Fibroblast of skin of left biceps (primary cell): ENCODE measurements around the gene FXYD2.
A peak's percentile ranks its signal among the peaks of the same experiment; 100 is the strongest.
"Not testable (repeated sequence)": the region's sequence is repeated elsewhere in the genome, so short reads cannot be mapped to it uniquely, and the experiment has no call there.

ENCODE experiments used
- DNase-seq, 2 experiments: peaks; one replicate each; pipeline ENCODE4 v3.0.0-alpha.2; 2013; ENCODE audit warnings: low read depth in 2 of 2

The FXYD2 gene

DNA sequence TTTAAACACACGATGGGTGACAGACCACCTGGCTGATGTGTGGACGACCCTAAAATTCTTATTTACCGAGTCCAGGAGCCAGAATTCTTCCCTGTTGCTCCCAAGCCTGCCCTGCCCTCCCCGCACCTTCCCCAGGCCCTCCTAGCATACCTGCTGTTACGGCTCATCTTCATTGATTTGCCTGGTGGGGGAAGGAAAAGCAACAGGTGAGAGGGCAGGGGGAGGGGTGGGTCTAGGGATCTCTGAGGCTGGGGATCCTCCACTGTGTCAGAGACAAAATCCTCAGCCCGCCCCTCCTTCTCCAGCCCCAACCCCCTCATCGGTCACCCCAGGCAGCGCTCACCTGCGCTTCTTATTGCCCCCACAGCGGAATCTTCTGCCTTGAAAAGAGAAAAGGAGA lies 4.0 kb downstream of the FXYD2 start:
- no peak for DNase-seq

DNA sequence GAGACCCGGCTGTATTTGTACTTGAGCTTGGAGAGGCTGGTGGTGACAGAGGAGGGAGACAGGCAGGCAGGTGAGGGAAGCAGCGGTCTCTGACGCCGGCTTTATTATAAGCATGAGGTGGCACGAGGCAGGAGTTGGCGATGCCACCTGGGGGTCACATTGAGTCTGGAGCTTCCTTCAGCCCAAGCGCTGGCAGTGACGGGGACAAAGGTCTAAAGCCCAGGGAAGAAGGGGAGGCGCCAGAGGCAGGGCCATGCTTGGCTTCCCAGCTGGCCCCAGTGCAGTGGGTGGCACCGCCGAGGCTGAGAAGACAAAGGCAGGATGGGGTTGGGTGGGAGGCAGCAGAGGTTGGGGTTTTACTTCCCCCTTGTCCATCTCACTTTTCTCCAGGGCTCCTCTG lies 4.5 kb downstream of the FXYD2 start:
- DNase-seq: no peak

DNA sequence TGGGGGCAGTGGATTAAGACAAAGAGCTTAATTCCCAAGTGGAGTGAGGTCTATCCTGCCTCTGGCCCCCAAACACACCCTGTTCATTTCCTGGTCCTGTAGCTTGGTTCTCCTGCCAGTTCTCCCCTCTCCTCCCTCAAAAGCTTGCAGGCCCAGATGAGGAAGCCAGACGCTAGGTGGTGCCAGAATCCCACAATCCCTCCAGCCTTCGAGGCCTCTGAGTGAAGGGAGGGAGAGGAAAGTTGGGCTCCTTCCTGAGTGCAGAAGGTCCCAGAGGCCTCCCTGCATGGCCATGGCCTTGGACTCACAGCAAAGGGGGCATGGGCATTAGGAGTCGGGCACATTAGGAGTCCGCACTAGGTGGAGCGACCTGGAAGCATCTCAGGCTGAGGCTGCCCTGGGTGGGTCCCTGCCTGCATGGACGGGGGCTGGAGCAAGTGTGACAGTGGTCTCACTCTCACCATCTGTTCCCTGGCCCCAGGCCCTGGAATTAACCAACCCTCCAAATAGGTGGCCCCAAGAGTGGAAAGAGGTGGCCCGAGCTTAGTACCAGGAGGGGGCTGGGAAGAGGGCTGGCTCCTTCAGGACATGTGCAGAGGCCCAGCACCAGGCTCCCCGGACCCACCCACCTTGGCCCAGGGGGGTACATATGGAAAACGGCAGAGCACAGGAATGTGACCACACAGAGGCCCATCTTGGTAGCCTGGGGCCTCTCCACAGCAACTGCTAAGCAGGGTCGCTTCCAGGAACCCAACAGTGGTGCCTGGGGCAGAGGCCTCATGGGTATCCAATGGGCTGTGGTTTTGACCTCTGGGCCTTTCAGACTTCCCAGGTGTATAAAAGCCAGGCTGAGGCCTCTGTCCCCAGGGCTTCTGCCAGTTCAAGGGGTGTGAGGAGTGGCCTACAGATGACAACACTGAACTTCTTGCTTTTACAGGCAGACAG lies 5.2 kb downstream of the FXYD2 start:
- peak in 1 of 2 experiments; percentile 25 for DNase-seq

DNA sequence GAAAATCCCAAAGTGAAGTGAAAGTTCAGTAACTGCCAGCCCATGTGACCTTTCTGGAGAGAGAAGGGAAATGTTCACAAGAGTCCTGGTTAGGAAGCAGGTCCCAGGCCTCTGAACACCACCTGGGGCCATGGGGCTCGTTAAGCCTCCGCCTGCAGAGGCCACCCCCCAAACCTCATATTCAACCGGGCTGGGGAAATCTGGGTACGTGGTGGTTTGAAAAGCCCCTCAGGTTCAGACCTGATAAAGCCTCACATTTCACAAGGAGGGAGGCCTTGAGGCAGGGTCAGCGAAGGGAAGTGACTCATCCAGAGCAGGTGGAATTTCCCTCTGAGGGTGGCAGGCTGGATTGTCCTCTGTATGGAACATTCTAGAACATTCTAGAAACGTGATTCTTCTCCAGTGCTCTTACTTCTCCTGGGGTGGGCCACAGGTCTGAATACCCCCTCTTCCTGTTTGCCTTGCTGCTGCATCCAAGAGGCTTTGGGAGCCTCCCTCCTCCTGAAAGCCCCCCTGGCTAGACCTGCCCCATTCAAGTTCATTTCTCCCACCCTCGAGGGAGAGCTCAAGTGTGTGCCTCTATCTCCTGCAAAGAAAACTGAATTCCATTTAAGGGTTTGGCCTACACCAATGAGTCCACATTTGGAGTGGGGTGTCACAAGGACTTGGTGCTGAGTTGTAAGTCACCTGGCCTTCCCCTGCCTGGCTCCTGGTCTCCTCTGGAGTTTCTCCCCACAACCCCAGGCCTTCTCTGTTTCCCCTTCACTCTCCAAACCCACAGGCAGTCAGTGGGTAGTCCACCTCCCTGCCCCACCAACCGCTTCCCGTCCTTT lies 6.3 kb downstream of the FXYD2 start:
- DNase-seq: no peak

DNA sequence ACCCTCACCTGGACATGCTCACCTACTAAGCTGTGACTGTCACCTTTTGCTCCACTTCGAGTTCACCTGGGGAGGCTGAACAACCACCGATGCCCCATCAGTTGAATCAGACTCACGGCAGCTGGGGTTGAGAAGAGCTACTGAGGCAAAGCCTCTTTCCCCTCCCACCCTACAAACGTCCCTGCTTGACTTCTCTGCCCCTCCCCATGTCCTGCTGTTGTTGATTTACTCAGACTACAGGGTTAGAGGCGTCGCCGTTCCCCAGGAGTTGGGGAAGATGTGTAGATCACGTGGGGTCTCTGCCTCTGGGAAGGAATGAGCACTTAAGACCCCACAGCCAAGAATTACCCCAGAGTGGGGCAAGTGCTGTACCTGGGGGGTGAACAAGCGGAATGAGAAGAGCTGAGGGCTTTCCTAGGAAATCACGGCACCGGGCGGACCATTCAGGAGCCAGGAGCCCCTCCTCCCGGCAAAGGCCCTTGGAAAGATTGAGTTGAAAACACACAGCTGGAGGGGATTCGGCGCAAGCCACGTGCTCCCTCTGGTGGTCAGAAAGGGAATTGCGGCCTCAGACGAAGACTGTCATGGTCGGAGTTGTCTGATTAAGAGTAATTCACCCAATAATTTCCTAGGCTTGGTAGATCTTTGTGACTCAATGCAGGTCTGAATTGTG lies 7.0 kb downstream of the FXYD2 start:
- peak; percentile 33 to 44 for DNase-seq

DNA sequence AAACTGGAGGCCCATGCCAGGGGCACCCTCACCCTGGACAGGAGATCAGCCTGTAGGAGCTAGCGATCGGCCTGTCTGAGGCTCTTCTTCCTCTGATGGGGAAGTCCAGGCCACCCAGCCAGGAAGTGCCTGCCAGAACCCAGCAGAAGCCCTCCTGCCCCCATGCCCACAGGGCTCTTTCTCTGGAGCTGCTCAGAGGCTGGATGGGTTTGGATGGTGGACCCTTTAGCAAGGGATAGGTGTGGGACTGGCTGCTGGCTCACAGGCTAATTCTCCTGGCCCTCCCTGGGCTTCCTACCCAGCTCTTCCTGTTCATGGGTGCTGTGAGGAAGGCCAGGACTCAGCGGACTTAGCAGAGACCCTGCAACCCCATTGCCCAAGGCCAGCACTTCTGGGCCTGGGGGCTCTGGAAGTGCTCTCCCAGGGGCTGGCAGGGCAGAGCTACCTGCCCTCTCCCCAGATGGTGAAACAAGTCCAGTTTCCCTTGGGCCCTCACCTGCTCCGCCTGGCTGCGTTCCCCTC lies 7.6 kb downstream of the FXYD2 start:
- no peak for DNase-seq

DNA sequence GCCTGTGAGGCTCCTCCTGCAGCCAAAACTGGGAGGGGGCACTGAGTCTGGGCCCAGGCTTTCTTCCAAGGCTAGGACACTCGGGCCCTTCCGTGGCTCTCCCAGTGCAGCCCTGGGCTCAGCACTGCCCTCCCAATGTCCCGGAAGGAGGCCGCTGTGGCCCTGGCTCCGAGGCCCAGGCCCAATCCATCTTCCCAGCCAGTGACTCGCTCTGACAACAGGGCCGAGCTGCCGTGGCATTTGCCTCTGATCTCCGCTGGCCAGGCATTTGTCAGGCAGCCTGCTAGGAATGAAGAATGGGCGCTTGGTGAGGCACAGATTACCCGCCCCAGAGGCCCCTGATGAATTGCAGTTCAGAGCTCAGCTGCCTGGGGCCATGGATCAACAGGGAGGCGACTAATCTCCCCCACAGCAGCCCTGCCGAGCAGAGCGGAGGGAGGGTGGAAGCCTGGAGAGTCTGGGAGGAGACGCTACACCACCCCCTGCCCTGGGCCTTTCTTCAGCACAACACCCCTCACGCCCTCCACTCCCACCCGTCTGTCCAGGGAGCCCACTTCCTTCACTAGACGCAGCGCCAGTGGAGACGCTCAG lies 8.3 kb downstream of the FXYD2 start:
- DNase-seq: no peak

DNA sequence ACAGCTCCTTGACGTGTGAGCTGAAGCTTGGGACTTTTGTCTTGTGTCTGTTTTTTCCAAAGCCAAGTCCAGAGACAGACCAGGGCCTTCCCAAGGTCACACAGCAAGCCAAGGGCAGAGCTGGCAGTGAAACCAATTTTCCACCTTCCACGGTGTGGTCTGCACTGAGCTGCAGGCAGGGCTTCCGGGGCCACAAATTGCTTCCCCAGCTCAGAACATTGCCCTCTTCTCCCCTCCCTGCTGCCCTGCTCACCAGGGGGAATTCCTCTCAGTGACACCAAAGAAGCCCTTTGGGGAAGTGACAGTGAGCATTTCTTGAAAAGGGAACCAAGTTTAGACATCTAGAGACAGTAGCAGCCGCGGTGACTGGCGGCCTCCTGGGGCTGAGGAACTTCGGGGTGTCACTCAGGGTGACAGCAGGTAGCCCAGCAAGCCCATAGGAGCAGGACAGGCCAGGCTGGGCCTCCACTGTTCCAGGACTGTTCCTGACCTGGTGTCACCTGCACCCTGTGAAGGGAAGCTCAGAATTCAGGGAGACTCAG lies 9.2 kb downstream of the FXYD2 start:
- DNase-seq: no peak

DNA sequence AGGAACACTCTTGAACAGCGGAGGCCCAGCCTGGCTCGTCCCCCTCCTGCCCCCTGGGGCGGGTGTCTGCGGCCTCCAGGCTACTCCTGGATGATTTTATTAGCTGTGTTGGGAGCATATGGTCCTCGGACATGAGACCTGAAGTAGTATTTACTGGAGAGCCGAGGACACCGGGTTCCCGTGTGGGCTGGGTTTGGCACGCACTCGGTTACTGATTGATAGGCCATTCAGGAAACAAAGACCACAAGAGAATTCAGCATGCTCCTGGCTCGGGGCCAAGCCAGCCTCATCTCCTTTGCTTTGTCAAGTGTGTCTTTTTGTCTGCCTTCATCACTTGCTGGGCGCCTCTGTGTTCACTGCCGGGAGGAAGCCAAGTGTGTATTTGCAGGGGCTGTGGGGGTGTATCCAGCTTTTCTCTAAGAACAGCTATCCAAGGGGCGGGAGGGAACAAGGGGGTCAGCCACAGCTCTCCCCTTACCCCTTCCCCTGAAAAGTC lies 9.7 kb downstream of the FXYD2 start:
- DNase-seq: no peak

DNA sequence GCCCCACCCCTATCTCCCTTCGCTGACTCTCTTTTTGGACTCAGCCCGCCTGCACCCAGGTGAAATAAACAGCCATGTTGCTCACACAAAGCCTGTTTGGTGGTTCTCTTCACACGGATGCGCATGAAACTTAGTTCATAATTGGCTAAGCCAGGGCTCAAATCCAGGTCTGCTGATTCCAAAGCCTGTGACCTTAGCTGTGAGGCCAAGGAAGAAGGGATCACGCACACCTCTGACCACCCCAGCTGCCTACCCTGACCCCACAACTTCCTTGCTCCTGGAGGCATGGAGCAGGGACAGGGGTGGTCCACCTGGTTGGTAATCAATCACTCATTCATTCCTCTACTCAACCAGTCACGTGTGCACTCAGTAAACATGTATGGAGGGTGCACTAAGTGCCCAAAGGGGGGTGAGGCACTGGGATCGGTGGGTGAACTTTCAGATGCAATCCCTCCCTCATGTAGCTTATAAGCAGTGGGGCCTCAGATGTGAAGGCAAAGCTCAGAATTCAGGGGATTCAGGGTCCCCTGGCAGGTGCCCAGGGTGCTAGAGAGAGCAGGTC lies 10.3 kb downstream of the FXYD2 start:
- no peak for DNase-seq

DNA sequence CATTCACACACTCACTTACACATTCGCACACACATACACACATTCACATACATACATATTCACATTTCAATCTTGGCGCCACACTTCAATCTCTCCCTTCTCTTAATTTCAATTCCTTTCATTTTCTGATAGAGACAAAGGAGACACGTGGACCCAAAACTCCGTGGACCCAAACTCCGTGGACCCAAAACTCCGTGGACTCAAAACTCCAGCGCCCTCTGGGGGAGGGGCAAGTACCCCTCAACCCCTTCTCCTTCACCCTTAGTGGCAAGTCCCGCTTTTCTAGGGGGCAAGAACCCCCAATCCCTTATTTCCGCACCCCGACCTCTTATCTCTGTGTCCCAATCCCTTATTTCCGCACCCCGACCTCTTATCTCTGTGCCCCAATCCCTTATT lies 14.5 kb downstream of the FXYD2 start:
- not testable (repeated sequence) for DNase-seq

DNA sequence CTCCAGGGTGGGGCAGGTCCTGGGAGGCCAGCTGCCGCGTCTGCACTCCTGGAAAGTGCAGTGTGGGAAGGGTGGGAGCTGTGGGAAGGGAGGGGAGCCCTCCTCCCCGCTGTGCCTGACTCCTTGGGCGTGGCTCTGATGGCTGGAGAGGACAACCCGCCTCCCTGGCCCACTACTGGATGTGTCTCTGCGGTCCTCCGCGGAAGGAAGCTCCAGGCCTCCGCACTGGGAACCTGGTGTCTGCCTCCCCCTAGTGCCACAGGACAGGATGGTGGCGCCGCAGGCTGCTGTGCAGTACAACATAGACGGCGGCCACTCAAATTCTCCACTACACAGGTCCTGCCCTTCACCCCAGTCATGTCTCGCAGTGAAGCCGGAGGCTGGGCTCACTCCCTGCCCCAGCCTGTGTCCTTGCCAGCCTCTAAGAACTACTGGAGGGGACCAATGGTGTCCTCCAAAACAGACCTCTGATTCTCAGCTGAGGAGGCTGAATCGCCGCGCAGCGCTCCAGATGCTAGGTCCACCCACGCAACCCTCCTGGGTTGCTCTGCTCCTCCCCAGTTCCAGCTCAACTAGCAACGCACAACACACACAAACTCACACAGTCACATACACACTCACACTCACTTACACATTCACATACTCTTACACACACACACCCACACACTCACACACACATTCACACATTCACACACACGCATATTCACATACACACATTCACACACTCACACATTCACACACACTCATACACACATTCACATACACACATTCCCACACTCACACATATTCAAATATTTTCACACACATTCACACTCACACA lies 15.1 kb downstream of the FXYD2 start:
- no peak for DNase-seq

DNA sequence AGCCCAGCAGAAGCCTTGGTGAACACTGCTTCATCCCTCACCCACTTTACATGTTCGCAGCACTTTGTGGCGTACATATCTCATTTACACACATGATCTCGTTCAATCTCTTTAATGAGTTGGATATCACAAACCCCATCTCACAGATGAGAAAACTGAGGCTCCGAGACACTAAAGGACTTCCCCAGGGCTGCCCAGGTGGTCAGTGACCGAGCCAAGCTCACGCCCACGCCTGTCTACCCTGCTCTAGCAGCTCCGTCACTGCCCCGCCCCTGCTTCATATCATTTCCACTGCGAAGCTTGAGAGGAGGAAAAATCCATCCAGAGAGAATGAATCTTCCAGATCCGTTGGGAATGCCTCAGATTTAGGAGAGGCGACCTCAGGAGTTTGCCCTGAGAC lies 15.8 kb downstream of the FXYD2 start:
- DNase-seq: no peak

DNA sequence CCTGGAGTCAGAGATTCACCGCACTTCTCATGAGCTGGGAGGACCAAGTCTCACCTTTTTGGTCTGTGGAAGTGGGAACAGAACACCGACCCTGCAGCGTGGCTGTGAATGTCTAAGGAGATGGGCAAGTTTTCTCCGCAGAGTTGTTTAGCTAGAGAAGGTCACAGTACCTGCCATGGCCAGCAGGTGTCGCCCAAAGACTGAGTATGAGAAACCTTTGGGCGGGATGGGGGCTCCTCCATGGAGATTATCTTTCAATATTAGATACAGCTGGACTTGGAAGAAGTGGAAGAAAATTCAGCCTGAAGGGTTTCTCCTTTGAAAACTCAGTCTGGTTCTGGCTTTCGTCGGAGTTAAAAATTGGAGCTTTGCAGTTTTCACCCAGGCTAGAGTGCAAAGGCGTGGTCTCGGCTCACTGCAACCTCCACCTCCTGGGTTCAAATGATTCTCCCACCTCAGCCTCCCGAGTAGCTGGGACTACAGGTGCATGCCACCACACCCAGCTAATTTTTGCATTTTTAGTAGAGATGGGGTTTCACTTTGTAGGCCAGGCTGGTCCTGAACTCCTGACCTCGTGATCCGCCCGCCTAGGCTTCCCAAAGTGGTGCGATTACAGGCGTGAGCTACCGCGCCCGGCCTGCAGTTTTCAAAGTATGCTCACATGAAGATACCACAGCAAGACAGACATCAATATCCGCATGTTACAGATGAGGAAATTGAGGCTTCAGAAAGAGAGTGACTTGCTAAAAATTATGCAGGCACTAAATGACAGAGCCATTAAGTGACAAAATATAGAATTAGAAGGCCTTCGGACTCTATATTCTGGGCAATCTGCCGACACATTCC lies 16.8 kb downstream of the FXYD2 start:
- DNase-seq: no peak

DNA sequence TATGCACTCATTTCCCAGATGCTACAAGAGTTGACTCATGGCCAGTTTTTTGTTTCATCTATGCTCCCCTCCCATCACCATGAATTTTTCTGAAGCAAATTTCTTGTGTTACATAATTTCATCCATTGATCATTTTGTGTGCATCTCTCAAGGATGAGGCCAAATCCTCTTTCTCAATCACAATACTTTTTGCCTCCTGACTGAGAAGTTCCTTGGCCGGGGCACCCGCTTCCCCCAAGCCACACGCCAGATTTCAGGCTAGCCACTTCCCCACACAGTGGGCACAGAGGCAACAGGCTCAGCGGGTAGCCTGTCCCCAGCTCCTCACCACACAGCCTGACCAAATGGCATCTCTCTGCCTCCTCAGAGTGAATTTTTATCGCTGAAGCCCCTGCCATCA lies 17.7 kb downstream of the FXYD2 start:
- no peak for DNase-seq

DNA sequence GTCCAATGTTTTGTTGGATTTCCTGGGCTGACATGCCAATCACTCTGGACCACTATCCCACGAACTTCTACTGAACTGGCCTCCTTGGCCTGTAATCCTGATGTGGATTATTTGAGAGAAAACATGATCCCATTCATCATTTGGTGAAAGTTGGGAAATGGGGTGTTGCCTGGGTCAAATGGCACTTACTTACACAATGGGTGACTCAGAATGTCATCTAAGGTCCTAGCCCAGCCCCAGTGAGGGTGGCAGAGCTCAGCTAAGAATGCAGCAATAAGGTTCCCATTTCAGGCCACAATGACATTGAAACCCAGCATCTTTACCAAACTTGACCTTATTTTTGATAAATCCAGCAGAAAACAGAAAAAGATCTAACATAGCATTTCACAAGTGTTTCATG lies 19.5 kb downstream of the FXYD2 start:
- DNase-seq: no peak

DNA sequence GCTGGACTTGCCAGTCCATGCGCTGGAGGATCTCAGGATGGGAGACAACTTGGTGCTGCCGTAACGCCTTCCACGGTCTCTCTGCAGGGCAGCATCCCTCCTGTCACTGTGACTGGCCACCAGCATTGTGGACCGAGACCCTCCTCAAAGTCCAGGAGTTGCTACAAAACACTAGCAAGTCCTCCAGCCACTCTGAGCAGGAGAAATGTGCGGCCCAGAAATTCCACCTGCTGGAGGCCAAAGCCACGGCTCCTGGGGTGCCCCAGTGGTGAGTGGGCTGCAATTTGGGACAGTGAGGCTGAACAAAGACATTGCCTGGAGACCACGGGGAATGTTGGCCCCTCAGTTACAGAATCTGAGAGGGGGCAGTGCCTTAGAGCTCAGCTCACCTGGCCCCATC lies 20.6 kb downstream of the FXYD2 start:
- no peak for DNase-seq

DNA sequence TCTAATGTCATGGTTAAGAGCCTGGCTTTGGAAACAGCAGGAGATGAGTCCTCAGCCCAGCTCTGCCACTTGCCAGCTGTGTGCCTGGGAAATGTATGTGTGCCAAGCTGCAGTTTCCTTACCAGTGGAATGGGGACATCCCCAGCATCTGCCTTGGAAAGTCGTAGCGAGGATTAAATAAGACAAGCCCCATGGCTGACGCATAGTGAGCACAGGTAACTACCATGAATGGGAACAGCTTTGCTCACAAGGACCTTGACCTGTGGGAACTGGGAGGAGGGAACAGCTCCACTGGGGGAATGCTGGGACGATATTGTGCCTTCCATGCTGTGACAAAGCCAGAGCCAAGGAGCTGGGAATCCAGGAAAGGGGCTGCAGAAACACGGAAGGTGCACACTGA lies 24.9 kb downstream of the FXYD2 start:
- no peak for DNase-seq
